Measurements from ENCODE around the gene CARD11.

The CARD11 gene

DNA sequence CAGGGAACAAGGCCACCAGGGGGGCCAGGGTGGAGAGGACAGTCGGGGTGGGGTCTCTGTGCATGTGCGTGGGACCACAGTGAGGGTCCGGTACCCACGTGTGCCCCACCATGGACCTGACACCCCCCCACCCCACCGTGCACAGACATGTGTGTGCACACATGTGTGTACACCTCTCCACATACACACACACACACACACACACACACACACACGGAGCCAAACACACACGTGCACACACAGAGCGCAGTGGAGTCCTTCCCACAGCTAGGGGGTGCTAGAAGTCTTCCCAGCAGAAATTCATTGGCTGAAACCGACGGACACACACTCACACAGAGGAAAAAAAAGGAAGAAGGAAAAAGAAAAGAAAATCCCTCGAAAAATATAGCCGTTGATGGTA lies 156.8 kb downstream of the CARD11 start:
- peak; percentile 26 to 69 for DNase-seq (ENCODE audit: low read depth in 1 of 2, low spot score in 1 of 2)

DNA sequence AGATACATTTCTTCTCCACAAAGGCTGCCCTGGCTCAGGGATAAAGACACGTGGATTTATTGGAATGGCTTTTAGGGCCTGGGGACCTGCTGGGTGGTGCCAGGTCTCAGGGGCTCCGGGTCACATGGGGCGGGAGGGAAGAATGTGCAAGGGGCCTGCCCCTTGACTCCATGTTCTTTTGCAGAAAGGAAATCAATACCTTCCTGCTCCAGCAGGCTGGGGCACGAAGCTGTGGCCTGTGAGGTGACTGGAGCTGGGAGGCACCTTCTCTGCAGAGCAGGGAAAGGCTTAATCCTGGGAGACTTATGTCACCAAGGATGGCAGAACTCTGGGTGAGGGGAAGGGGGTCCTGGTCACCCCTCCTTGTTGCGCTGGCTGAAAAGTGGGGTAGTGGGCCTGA lies 157.3 kb downstream of the CARD11 start:
- no peak for DNase-seq (ENCODE audit: low read depth in 1 of 2, low spot score in 1 of 2)
- Histone ChIP-seq H3K4me3 (replicated peaks; ENCODE audit: insufficient read depth, low read length) (no peak overlapping the region), H3K27ac (replicated peaks) (no peak overlapping the region), H3K27me3 (ENCODE audit: insufficient read depth, poor library complexity, severe bottlenecking) (no peaks in the 10 kb centered on the region)
- TF ChIP-seq, protein P1, sequence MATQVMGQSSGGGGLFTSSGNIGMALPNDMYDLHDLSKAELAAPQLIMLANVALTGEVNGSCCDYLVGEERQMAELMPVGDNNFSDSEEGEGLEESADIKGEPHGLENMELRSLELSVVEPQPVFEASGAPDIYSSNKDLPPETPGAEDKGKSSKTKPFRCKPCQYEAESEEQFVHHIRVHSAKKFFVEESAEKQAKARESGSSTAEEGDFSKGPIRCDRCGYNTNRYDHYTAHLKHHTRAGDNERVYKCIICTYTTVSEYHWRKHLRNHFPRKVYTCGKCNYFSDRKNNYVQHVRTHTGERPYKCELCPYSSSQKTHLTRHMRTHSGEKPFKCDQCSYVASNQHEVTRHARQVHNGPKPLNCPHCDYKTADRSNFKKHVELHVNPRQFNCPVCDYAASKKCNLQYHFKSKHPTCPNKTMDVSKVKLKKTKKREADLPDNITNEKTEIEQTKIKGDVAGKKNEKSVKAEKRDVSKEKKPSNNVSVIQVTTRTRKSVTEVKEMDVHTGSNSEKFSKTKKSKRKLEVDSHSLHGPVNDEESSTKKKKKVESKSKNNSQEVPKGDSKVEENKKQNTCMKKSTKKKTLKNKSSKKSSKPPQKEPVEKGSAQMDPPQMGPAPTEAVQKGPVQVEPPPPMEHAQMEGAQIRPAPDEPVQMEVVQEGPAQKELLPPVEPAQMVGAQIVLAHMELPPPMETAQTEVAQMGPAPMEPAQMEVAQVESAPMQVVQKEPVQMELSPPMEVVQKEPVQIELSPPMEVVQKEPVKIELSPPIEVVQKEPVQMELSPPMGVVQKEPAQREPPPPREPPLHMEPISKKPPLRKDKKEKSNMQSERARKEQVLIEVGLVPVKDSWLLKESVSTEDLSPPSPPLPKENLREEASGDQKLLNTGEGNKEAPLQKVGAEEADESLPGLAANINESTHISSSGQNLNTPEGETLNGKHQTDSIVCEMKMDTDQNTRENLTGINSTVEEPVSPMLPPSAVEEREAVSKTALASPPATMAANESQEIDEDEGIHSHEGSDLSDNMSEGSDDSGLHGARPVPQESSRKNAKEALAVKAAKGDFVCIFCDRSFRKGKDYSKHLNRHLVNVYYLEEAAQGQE (IDR thresholded peaks at IDR 0.05; ENCODE audit: insufficient replicate concordance, low read depth): no peak
- TF ChIP-seq GABPA (IDR thresholded peaks at IDR 0.05; ENCODE audit: low read depth) (no peak), SPI1 (IDR thresholded peaks at IDR 0.05; ENCODE audit: borderline replicate concordance, low read depth) (no peak), CTCF (IDR thresholded peaks at IDR 0.05; ENCODE audit: insufficient read depth, low read length) (no peak), POLR2AphosphoS5 (IDR thresholded peaks at IDR 0.05; ENCODE audit: low read depth) (no peak)

More for the DNA sequence above, 156.8 kb downstream of the CARD11 start:
- no peaks in the 10 kb centered on the region for H3K27me3 ChIP-seq (ENCODE audit: insufficient read depth, poor library complexity, severe bottlenecking)
- no peak overlapping the region for H3K4me3 ChIP-seq (replicated peaks; ENCODE audit: insufficient read depth, low read length)
- no peak overlapping the region for H3K27ac ChIP-seq (replicated peaks)
- TF ChIP-seq, protein P1 (IDR thresholded peaks at IDR 0.05; ENCODE audit: insufficient replicate concordance, low read depth): no peak
- TF ChIP-seq SPI1 (IDR thresholded peaks at IDR 0.05; ENCODE audit: borderline replicate concordance, low read depth) (no peak), CTCF (IDR thresholded peaks at IDR 0.05; ENCODE audit: insufficient read depth, low read length) (peak; percentile 71), GABPA (IDR thresholded peaks at IDR 0.05; ENCODE audit: low read depth) (no peak), POLR2AphosphoS5 (IDR thresholded peaks at IDR 0.05; ENCODE audit: low read depth) (no peak)

DNA sequence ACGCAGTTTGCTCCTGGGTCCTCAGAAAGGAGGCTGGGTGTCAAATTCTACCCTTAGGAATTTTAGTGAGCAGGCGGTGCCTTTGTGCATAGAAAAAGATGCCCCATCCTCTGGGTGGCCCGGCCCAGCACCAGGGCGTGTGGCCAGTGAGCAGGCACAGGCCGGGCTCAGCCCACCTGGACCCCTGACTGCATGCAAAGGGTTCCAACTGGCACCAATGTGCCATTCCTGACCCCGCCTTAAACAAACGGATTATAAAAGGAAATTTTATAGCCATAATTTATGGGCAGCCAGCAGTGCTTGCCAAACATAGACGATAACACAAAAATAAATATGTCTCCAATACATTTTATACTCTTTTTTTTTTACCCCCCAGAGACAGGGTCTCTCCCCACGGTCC lies 159.5 kb downstream of the CARD11 start:
- H3K27ac ChIP-seq (replicated peaks): no peak overlapping the region
- TF ChIP-seq, protein P1 (IDR thresholded peaks at IDR 0.05; ENCODE audit: insufficient replicate concordance, low read depth): no peak
- TF ChIP-seq GABPA (IDR thresholded peaks at IDR 0.05; ENCODE audit: low read depth) (no peak), POLR2AphosphoS5 (IDR thresholded peaks at IDR 0.05; ENCODE audit: low read depth) (no peak), SPI1 (IDR thresholded peaks at IDR 0.05; ENCODE audit: borderline replicate concordance, low read depth) (no peak), CTCF (IDR thresholded peaks at IDR 0.05; ENCODE audit: insufficient read depth, low read length) (no peak)
- no peaks in the 10 kb centered on the region for H3K27me3 ChIP-seq (ENCODE audit: insufficient read depth, poor library complexity, severe bottlenecking)
- no peak overlapping the region for H3K4me3 ChIP-seq (replicated peaks; ENCODE audit: insufficient read depth, low read length)
- DNase-seq (ENCODE audit: low read depth in 1 of 2, low spot score in 1 of 2): no peak

Measured in HL-60 (cell line).